K562 (cell line): Measurements from ENCODE around the gene SUPT5H.

ENCODE experiments used
- CBX2 ChIP-seq: fragments of 200-600 bp; sonication (generic); IDR thresholded peaks from one replicate; pipeline ENCODE4 v1.6.1; 2012; ENCODE audit warnings: mild to moderate bottlenecking, low read length, inconsistent platforms; ENCODE audit not compliant: insufficient read depth, poor library complexity, severe bottlenecking
- EP300 ChIP-seq: IDR thresholded peaks from 2 replicates; pipeline ENCODE4 v1.6.1; 2012; ENCODE audit warnings: low read length, improper control_type of control experiment
- HDAC2 ChIP-seq: fragments of 450-650 bp; IDR thresholded peaks from 2 replicates; pipeline ENCODE4 v1.6.1; 2016; ENCODE audit warnings: mild to moderate bottlenecking
- ID3 ChIP-seq, 2 experiments: fragments of 250-450 bp in 1 of 2; fragments of 450-650 bp in 1 of 2; sonication (Bioruptor Pico) in 1 of 2; IDR thresholded peaks; 2 replicates each; pipeline versions ENCODE4 v1.6.1 to v1.8.0; 2016 to 2021; ENCODE audit warnings: mild to moderate bottlenecking in 2 of 2, moderate library complexity in 2 of 2, missing compliant biosample characterization in 1 of 2, missing genetic modification characterization in 1 of 2
- PHF21A ChIP-seq: fragments of 450-650 bp; IDR thresholded peaks from 2 replicates; pipeline ENCODE4 v1.6.1; 2017; ENCODE audit warnings: low read depth, borderline replicate concordance
- TAF1 ChIP-seq: IDR thresholded peaks from 2 replicates; pipeline ENCODE4 v1.6.1; 2011; ENCODE audit warnings: mild to moderate bottlenecking, low read length, moderate library complexity; ENCODE audit not compliant: insufficient read depth, control insufficient read depth, severe bottlenecking; ENCODE audit errors: extremely low read depth
- ZBTB1 ChIP-seq: sonication (generic); formaldehyde crosslinking; IDR thresholded peaks from 2 replicates; pipeline ENCODE4 v1.8.1; 2023; ENCODE audit warnings: missing genetic modification reagents, low read depth, mild to moderate bottlenecking, borderline replicate concordance

DNA sequence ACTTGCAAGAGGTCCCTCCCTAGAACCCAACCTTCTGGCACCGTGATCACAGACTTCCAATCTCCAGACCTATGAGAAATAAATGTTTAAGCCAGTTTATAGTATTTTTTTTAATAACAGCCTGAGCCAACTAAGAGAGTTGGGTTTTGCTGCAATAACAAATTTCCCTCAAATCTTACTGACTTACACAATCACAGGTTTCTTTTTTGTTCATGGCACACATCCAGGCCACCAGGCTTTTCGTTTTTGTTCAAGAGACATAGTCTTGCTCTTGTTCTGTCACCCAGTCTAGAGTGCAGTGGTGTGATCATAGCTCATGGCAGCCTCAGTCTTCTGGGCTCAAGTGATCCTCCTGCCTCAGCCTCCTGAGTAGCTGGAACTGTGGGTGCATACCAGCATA lies 67.6 kb downstream of the SUPT5H start:
- no peak for TF ChIP-seq PHF21A
- TF ChIP-seq ID3 (CRISPR knock-in tag; IDR thresholded peaks at IDR 0.05) = no peak
- TF ChIP-seq ID3 (tag; IDR thresholded peaks at IDR 0.05) = no peak
- TF ChIP-seq TAF1 = no peak
- no peak for TF ChIP-seq CBX2
- no peak for TF ChIP-seq HDAC2
- TF ChIP-seq EP300 = no peak
- TF ChIP-seq ZBTB1 (CRISPR knock-in tag) = no peak
